Endothelial cell (in vitro differentiated cells): ENCODE data around the gene HEXD. TPM values are rescaled to one million over a fixed set of nuclear protein-coding genes. Genes with fewer than 3 reads are reported as not detected.

Experiments used
- DNase-seq: peaks from one replicate; pipeline ENCODE4 v3.0.0; 2021; ENCODE audit warnings: low spot score
- H3K27ac Mint-ChIP-seq: one replicate; pipeline ENCODE4 v1.8.0; 2021; ENCODE audit warnings: mixed read lengths, inconsistent platforms; ENCODE audit not compliant: unreplicated experiment
- H3K27me3 Mint-ChIP-seq: one replicate; pipeline ENCODE4 v1.8.0; 2021; ENCODE audit warnings: mild to moderate bottlenecking, moderate library complexity, mixed read lengths, inconsistent platforms; ENCODE audit not compliant: unreplicated experiment
- H3K36me3 Mint-ChIP-seq: one replicate; pipeline ENCODE4 v1.8.0; 2021; ENCODE audit warnings: mild to moderate bottlenecking, low read depth, mixed read lengths, inconsistent platforms; ENCODE audit not compliant: unreplicated experiment
- H3K4me1 Mint-ChIP-seq: one replicate; pipeline ENCODE4 v1.8.0; 2021; ENCODE audit warnings: mild to moderate bottlenecking, mixed read lengths, inconsistent platforms; ENCODE audit not compliant: unreplicated experiment
- H3K4me3 Mint-ChIP-seq: one replicate; pipeline ENCODE4 v1.8.0; 2021; ENCODE audit warnings: mild to moderate bottlenecking, mixed read lengths, inconsistent platforms; ENCODE audit not compliant: unreplicated experiment
- H3K9me3 Mint-ChIP-seq: one replicate; pipeline ENCODE4 v1.8.0; 2021; ENCODE audit warnings: mixed read lengths, inconsistent platforms; ENCODE audit not compliant: unreplicated experiment
- CTCF ChIP-seq: fragments of 200-600 bp; sonication (generic); IDR thresholded peaks from one replicate; pipeline ENCODE4 v1.5.0; 2021; ENCODE audit warnings: antibody characterized with exemption; ENCODE audit not compliant: unreplicated experiment
- total RNA-seq: library from RNA; stranded (reverse); fragmentation: NEBNext Ultra II Directional; extraction: Animal tissue kit (Norgen Biotek cat#: 25700); gene quantifications from one replicate; pipeline ENCODE4 v1.2.1, GENCODE V29; 2021; ENCODE audit not compliant: unreplicated experiment

HEXD gene
- total RNA-seq, 1 donor from 2014 or later: 22.0 TPM

DNA sequence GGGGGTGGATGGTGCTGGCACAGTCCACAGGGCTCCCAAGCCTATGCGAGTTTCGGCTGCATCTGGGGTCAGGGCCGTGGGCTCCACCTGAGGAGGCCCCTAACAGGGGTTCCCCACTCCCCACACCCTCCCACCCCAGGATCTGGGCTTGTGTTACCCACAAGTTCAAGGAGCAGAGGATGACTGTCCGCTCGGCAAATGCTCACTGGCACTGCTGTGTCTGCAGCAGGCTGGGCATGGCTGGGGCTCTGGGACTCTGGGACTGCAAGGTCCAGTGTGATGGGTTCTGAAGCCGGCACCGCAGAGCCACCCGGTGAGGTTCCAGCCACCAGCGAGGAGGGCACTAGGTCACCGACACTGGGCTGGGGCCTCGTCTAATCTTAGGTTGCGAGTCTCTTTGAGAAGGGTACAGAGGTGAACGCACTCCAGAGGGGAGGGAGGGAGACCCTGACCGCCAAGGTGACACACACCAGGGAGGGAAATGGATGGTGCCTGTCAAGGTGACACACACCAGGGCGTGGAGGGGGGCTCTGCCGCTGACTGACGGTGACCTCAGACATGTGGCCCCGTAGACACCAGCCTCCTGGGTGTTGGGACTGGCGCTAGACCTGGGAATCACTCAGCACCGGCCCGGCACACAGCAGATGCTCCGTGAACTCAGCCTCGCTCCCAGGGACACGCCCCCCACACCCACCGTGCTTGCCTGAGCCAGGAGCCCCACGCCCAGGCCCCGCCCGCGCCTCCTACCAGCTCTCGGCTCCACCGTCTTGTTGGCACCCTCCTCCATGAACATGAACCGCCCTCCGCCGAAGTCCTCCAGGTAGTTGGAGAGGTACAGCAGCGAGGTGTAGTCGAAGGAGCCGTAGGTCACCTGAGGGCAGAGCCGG lies 20.5 kb upstream of the HEXD start:
- H3K27ac Mint-ChIP-seq: no peak overlapping the region
- H3K4me3 Mint-ChIP-seq: no peak overlapping the region
- H3K4me1 Mint-ChIP-seq: no peaks in the 10 kb centered on the region
- TF ChIP-seq CTCF: no peak
- no peaks in the 10 kb centered on the region for H3K9me3 Mint-ChIP-seq
- peaks cover 6% of the 10 kb centered on the region for H3K27me3 Mint-ChIP-seq
- H3K36me3 Mint-ChIP-seq: peaks cover 6% of the 10 kb centered on the region
- DNase-seq: no peak

DNA sequence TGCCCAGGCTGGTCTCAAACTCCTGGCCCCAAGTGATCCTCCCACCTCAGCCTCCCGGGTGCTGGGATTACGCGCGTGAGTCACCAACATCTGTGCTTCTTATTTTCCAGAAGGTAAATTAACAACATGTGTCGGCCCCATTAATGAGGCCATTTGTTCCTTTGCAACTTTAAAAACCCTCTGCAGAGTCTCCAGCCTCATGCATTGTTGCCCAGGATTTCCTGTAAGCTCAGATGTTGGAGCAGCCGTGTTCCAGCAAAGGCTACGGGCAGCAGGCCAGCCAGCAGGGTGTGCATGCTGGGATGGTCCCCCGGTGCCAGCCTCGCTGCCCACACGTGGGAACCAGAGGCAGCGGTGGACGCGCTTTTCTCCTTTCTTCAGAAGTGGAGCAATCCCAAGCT lies 19.1 kb upstream of the HEXD start:
- no peak for DNase-seq
- no peak overlapping the region for H3K4me3 Mint-ChIP-seq
- no peaks in the 10 kb centered on the region for H3K4me1 Mint-ChIP-seq
- H3K9me3 Mint-ChIP-seq: no peaks in the 10 kb centered on the region
- no peaks in the 10 kb centered on the region for H3K36me3 Mint-ChIP-seq
- H3K27ac Mint-ChIP-seq: no peak overlapping the region
- TF ChIP-seq CTCF: no peak
- H3K27me3 Mint-ChIP-seq: peaks cover 6% of the 10 kb centered on the region

DNA sequence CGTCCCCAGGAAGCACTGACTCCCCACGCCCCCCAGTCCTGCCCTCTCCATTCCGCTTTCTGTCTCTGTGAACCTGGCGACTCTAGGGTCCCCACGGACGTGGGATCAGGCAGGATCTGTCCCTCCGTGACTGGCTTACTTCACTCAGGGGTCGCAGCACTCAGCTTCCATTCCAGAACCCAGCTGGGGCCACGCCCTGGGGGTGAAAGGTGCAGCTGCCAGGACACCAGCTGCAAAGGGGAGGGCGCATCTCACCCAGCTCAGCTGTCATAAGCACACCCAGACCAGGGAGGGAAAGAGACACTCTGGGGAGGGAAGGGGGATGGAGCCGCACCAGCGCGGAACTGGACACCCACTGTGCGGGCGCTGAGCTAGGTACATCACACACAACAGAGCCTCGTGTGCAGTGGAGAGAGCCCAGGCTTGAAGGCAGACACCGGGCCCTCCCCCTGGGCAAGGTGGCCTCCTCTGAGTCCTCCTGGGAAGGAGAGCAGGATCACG lies 18.5 kb upstream of the HEXD start:
- DNase-seq: no peak
- H3K9me3 Mint-ChIP-seq: no peaks in the 10 kb centered on the region
- H3K27ac Mint-ChIP-seq: no peak overlapping the region
- peaks cover 6% of the 10 kb centered on the region for H3K27me3 Mint-ChIP-seq
- TF ChIP-seq CTCF: no peak
- no peaks in the 10 kb centered on the region for H3K36me3 Mint-ChIP-seq
- no peak overlapping the region for H3K4me3 Mint-ChIP-seq
- no peaks in the 10 kb centered on the region for H3K4me1 Mint-ChIP-seq

- no peaks in the 10 kb centered on the region for H3K9me3 Mint-ChIP-seq
- no peak overlapping the region for H3K27ac Mint-ChIP-seq
- H3K27me3 Mint-ChIP-seq: peaks cover 6% of the 10 kb centered on the region
- no peak for DNase-seq
- no peaks in the 10 kb centered on the region for H3K4me1 Mint-ChIP-seq
- H3K4me3 Mint-ChIP-seq: peak overlapping the region; percentile 31
- peaks cover 2% of the 10 kb centered on the region for H3K36me3 Mint-ChIP-seq
- no peak for TF ChIP-seq CTCF
These were observed 17.9 kb upstream of the HEXD start for GRCh38 chr17:82400206-82400605.

DNA sequence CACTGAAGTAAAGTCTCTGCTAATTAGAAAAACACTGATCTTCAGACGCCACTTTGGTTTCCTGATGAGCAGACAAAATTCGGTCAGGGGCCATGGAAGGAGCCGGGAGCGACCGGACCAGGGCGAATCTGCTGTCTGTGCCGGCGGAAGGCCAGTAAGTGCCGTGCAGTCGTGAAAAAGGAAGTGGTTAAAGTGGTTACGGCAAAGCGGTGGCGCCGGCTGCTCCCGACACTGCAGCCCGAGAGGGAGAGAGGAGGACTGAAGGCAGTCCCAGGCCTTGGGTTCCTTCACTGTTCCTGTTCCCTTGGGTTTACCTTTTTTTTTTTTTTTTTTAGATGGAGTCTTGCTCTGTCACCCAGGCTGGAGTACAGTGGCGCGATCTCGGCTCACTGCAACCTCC lies 17.3 kb upstream of the HEXD start:
- H3K27me3 Mint-ChIP-seq: peaks cover 4% of the 10 kb centered on the region
- DNase-seq: no peak
- no peak overlapping the region for H3K4me3 Mint-ChIP-seq
- H3K4me1 Mint-ChIP-seq: no peaks in the 10 kb centered on the region
- H3K9me3 Mint-ChIP-seq: no peaks in the 10 kb centered on the region
- peaks cover 3% of the 10 kb centered on the region for H3K36me3 Mint-ChIP-seq
- no peak overlapping the region for H3K27ac Mint-ChIP-seq
- TF ChIP-seq CTCF: no peak
